ENCODE measurements around the gene ASCL3. TPM values are rescaled to one million over a fixed set of nuclear protein-coding genes. Genes with fewer than 3 reads are reported as not detected.
"Not testable (repeated sequence)": the region's sequence is repeated elsewhere in the genome, so short reads cannot be mapped to it uniquely, and the experiment has no call there.

Gene ASCL3, protein sequence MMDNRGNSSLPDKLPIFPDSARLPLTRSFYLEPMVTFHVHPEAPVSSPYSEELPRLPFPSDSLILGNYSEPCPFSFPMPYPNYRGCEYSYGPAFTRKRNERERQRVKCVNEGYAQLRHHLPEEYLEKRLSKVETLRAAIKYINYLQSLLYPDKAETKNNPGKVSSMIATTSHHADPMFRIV
- total RNA-seq, result not detected

DNA sequence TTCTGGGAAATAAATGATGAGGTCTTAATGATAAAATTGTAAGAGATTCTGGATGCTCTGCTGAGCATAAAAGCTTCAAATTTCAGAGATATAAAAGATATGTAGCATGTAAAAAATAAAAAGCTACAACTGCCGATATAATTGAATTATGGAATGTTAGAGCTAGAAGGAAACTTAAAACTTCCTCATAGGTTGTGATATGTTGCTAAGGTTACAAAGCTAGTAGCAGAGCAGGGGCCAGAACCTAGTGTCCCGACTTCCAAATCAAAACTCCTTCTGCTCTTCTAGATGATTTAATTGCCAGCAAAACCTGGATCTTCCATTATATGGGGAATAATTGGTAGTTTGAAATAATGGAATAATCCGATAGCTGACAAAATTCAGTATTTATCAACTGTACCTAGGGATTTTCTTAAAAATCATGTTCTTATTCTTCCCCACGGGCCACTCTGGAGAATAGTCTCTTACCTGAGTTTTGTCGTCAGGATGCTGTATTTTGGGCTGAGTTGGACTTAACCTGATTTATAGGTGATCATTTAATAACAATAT is at the start of gene ASCL3:
Gene ASCL3, minus strand, starts transcription at position 499 of the 549 bp plus-strand sequence. CDS start 4,855 bp downstream, outside the sequence.
- DNase-seq (ENCODE audit: low read depth in 2 of 3, low spot score in 2 of 3), result no peak

- DNase-seq (ENCODE audit: low read depth in 2 of 3, low spot score in 2 of 3), result no peak
These were observed 46.6 kb upstream of the ASCL3 start for GRCh38 chr11:8989453-8989852.

GRCh38 chr11:8988329-8989234 is 45.8 kb upstream of the ASCL3 start:
- DNase-seq (ENCODE audit: low read depth in 2 of 3, low spot score in 2 of 3), result no peak

DNA sequence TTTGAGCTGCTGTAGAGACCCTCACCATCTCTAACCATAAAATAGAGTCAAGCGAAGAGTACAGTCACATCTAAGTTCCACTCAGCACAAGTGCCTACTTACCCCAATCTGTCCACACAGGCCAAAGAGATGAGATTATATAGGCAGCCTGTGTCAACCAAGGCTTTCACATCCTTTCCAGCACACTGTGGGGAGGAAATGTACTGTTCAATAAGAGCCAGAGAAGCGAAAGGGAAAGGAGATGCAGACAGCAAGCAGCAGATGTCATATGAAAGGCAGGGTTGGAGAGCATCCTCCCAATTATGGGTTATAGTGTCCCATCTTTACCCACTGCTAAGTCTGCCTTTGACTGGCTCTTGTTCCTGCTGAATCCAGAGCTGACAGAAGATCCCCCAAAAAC is 44.6 kb upstream of the ASCL3 start:
- no peak for DNase-seq (ENCODE audit: low read depth in 2 of 3, low spot score in 2 of 3)

- not testable (repeated sequence) for DNase-seq (ENCODE audit: low read depth in 2 of 3, low spot score in 2 of 3)
These were observed 44.0 kb upstream of the ASCL3 start for GRCh38 chr11:8986772-8987171.

- DNase-seq (ENCODE audit: low read depth in 2 of 3, low spot score in 2 of 3), result no peak
These were observed 42.6 kb upstream of the ASCL3 start for GRCh38 chr11:8985462-8985861.

DNA sequence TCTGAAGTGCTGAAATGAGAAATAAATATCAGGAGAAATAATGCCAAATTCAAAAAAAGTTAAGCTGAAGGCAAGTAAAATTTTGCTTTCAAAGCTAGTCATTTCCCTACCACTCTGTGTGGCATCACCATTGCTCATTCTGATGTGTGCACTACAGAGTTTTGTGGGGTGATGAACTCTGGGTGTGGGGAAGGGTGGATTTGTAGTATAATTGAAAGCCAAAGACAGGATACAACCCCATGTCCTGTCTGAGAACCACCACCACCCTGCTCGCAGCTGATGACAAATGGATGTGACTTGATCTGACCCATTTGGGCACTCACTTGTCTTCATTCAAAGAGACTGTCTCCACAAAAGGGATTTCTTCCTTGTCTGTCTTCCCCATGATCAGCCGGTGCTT is 40.7 kb upstream of the ASCL3 start:
- no peak for DNase-seq (ENCODE audit: low read depth in 2 of 3, low spot score in 2 of 3)

- no peak for DNase-seq (ENCODE audit: low read depth in 2 of 3, low spot score in 2 of 3)
These were observed 37.7 kb upstream of the ASCL3 start for GRCh38 chr11:8980485-8980884.

DNA sequence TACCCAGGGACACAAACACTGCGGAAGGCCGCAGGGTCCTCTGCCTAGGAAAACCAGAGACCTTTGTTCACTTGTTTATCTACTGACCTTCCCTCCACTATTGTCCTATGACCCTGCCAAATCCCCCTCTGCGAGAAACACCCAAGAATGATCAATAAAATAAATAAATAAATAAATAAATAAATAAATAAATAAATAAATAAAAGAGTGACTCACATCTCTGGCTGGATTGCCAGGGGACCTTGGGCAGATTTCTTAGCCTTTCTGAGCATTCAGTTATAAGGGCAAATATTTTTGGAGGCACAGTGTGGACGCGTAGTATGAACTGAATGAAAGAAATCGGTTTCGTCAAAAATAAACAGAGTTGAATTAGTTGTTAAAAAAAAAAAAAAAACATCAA is 36.5 kb upstream of the ASCL3 start:
- not testable (repeated sequence) for DNase-seq (ENCODE audit: low read depth in 2 of 3, low spot score in 2 of 3)

DNA sequence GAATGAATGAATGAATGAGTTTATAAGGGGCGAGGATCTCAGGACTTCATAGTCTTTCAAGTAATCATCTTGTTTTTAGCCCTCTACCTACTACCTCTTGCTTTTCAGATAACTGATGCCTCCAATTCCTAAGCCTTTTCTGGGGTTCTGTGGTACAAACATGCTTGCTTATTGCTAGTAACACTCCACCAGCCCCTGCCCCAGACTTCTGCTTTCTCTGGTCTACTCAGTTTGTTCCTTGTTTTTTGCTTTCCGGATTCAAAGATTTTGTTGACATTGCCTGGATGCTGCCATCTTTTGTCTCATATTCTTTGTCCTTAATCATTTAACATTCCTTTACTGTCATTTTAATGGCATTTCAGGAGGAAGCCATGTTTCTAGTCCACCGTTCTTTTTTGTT is 30.3 kb upstream of the ASCL3 start:
- DNase-seq (ENCODE audit: low read depth in 2 of 3, low spot score in 2 of 3), result no peak

DNA sequence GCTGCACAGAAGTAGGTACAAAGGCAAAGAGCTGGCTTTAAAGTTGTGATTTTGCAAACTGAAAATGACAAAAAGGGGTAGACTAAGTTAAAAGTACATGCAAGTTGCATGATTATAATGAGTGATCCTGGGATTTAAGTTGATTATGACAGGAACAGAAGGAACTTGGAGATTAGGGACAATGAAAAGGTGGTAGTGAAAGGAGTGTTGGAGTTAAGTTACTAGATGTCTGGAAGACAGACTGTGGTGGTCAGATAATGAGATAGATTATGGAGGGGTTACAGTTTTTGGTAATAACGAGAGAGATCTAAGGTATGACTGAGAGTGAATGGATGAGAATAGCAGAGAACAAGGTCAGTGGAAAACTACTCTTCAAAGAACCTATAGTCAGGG is 29.1 kb upstream of the ASCL3 start:
- DNase-seq (ENCODE audit: low read depth in 2 of 3, low spot score in 2 of 3), result no peak

- no peak for DNase-seq (ENCODE audit: low read depth in 2 of 3, low spot score in 2 of 3)
These were observed 28.5 kb upstream of the ASCL3 start for GRCh38 chr11:8971196-8971923.

GRCh38 chr11:8967184-8967583 is 24.4 kb upstream of the ASCL3 start:
- DNase-seq (ENCODE audit: low read depth in 2 of 3, low spot score in 2 of 3), result no peak

- DNase-seq (ENCODE audit: low read depth in 2 of 3, low spot score in 2 of 3), result peak; percentile 56 to 86 (median 85)
These were observed 21.8 kb upstream of the ASCL3 start, which contains the start of gene TMEM9B for GRCh38 chr11:8964324-8965320. TMEM9B (minus strand) TSS chr11:8964442; CDS start chr11:8964313, 129 bp downstream.

DNA sequence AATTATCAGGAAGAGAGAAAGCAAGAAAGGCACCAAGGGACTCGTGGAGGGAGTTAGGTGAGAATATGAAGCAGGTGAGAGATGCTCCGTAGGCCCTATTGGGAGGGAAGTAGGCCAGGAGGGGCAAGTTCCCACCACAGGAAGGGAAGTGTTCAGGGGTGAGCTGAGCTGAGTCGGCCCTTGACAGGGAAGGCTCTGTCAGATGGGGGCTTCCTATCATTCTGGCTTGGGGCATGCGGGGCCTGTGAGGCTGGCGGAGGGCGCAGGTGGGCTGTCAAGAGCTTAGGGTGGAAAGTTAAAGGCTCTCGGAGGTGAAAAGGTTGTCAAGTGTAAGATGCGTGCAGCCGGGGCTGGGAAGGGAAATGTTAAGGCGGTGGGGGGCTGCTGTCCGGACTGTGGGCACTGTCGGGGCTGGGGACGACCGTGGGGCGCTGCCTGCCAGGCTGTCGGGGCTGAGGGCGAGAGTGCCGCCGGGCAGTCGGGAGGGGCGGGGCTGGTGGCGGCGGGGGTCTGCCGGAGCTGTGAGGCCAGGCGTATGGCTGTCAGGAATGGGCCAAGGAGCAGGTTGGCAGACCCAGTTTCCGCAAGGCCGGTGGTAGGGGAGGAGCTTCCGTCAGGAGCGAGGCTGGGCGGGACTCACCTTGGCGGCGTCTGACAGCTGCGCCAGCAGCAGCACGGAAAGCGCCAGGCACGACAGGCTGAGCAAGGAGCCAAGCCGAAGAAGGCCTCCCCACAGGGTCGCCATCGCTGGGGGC is 20.9 kb upstream of the ASCL3 start:
- peak in 2 of 3 donors; percentile 74 to 77 for DNase-seq (ENCODE audit: low read depth in 2 of 3, low spot score in 2 of 3)

- no peak for DNase-seq (ENCODE audit: low read depth in 2 of 3, low spot score in 2 of 3)
These were observed 20.0 kb upstream of the ASCL3 start for GRCh38 chr11:8962841-8963240.

DNA sequence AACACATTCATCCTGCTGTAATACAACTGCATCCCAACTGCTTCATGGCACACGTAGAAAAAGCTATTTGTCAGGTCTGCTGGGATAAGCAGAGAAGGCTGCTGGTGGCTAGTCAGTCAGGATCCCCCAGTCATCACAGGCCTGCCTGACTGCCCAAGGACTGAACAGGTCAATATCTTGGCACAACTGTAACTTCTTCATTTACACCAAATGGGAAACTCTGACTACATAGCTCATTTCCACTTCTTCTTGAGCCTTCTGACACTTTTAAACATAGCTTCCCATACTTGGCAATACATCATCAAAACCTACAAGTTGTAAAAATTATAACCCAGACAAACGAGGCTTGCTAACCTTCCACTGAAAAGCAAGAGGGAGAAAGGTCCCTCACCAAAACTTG is 18.6 kb upstream of the ASCL3 start:
- no peak for DNase-seq (ENCODE audit: low read depth in 2 of 3, low spot score in 2 of 3)

GRCh38 chr11:8959546-8960166 is 16.8 kb upstream of the ASCL3 start:
- peak in 2 of 3 donors; percentile 66 to 79 for DNase-seq (ENCODE audit: low read depth in 2 of 3, low spot score in 2 of 3)

GRCh38 chr11:8956860-8957259 is 14.0 kb upstream of the ASCL3 start:
- DNase-seq (ENCODE audit: low read depth in 2 of 3, low spot score in 2 of 3), result no peak

Measured in hematopoietic multipotent progenitor cell (in vitro differentiated cells).